Measurements from ENCODE around the gene CXCL16.

The CXCL16 gene

DNA sequence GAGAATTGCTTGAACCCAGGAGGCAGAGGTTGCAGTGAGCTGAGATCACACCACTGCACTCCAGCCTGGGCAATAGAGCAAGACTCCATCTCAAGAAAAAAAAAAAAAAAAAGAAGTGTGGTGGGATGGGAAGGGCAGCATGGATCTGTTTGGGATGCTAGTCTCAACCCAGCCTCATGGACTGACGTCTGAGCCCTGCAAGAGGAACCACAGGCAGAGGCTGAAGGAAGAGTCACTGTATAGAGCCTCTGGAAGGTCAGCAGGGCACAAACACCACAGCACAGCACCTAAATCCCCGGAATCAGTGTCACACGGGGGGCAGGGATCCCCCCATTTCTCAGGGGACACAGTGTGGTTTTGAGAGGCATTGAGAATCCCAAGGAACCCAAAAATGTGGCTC, 10.9 kb upstream of the CXCL16 start:
- DNase-seq, result no peak

DNA sequence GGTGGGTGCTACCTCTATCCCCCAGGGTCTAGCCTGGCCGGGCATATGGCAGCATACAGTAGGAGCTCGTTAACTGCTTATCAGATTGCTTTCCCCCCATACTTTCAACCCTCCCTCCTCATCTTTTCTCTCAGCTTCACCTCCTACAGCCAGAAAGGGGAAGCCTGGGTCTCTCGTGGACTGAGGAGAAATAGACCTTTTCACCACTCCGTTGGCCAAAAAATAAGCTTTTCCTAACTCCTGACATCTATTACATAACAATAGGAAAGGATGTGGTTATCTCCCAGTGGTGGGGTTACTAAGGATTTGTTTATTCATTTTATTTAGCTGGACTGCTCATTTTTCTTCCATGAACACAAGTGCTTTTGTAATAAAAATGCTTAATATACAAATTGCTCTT, 9.0 kb upstream of the CXCL16 start:
- no peak for DNase-seq

DNA sequence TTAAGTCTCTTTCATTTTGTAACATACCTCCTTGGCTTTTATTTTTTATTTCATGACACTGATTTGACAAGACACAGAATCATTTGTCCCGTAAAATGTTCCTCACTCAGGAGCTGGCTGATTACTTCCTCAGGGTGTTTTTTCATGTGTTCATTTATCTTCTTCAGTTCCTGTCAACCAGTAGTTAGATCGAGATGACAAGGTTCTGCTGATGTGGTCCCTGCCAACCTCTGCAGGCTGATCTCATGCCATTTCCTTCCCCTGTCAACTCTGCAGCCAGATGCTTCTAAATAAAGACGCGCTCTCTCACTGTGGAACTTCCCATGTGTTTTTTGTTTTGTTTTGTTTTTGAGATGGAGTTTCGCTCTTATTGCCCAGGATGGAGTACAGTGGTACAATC, 8.1 kb upstream of the CXCL16 start:
- no peak for DNase-seq

DNA sequence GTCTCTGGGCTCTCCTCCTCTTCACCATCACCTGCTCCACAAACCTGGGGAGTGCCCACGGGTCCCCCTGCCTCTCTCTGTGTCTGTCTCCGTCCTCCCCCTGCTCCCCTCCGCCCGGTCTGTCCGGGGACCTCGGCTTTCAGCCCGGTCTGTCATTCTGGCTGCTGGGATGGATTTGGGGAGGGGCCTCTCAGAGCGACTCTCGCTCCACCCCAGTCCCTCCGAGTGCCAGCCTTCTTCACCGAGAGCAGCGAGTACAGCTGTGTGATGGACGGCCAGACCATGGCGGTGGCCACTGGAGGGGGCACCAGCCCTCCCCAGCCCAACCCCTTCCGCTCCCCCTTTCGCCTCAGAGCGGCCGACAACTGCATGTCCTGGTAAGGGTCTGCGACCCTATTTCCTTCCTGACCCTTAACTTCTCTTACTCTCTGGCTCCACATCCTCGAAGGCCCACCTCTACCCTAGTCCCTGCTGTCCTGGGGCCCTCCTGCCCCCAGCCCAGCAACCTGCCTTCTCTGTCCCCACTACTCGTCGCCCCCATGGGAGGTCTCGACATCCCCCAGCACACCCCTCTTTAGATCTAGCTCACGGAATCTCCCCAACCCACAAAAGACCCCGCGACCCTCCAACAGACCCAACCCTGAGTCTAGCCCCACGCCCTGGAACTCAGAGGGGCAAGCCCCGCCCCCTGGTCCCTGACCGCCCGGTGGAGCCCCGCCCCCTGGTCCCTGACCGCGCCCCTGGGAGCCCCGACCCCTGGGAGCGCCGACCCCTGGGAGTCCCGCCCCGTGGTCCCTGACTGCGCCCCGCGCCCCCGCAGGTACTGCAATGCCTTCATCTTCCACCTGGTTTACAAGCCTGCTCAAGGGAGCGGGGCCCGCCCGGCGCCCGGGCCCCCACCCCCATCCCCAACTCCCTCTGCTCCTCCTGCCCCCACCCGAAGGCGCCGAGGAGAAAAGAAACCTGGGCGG, 5.6 kb upstream of the CXCL16 start:
- DNase-seq, result no peak

DNA sequence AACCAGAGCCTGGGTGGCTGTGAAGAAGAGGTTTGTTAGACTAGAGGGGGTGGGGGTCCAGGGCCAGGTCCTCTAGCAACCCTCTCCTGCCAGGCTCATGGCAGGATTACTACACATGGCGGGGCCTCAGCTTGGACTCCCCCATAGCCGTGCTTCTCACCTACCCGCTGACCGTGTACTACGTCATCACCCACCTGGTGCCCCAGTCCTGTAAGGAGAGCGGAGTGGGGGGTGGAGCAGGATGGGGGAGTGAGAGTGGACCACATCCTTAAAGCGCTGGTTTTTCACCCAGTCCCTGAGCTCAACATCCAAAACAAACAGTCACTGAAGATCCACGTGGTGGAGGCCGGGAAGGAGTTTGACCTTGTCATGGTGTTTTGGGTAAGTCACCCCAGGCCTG, 4.2 kb upstream of the CXCL16 start:
- no peak for DNase-seq

DNA sequence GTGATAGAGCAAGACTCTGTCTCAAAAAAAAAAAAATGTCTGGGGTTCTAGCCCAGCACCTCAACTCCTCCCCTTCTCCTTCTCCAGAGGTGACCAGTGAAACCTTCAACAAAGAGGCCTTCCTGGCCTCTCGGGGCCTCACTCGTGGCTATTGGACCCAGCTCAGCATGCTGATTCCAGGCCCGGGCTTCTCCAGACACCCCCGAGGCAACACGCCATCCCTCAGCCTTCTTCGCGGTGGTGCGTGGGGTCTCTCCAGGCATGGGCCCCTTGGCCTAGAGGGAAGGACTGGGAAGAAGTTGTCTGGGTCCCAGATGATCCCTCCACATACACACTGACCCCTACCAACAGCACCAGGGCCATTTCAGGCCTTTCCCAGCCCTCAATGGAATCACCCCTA, 3.5 kb upstream of the CXCL16 start:
- no peak for DNase-seq

DNA sequence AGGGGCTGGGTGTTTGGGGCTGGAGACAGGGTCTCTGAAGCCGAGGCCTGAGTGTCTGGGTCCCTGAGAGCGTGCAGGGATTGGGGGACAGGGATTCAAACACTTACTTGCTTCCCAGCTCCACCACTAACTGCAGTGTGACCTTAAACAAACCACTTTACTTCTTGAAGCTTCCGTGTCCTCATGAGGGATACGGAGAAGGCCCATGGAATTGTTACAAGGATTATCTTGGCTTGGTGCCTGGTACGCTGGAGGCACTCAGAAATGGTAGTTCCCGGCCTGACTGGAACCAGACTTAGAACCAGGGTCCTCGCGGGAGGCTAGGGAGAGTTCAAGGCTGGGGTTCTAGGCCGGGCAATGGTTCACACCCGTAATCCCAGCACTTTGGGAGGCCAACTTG, 2.9 kb upstream of the CXCL16 start:
- DNase-seq, result no peak

DNA sequence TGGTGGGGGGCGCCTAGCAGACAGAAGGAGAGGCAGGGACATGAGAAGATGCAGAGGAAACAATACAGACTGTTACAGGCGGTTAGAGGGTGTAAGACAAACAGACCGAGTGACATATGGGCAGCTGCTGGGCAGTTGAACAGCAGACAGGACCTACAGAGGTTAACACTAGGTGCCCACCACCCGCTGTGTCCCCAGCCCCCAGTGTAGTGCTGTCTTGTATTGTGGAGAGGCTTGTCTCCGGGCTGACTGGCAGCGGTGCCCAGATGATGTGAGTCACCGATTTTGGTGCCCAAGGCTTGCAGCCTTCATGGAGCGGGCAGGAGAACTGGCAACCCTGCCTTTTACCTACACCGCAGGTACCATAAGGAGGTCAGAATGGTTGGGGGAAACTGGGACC, 2.4 kb upstream of the CXCL16 start:
- DNase-seq, result no peak

DNA sequence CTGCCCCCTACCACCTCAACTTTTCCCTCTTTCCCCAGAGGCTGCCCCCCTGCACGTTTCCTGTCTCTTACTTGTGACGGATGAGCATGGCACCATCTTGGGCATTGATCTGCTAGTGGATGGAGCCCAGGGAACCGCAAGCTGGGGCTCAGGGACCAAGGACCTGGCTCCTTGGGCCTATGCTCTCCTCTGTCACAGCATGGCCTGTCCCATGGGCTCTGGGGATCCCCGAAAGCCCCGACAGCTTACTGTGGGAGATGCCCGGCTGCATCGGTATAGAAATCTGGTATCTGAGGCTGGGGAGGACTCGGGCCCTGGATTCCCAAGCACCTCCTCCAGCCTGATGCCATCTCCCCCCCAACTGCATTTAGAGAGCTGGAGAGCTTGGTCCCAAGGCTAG, 1.8 kb upstream of the CXCL16 start:
- DNase-seq, result no peak

DNA sequence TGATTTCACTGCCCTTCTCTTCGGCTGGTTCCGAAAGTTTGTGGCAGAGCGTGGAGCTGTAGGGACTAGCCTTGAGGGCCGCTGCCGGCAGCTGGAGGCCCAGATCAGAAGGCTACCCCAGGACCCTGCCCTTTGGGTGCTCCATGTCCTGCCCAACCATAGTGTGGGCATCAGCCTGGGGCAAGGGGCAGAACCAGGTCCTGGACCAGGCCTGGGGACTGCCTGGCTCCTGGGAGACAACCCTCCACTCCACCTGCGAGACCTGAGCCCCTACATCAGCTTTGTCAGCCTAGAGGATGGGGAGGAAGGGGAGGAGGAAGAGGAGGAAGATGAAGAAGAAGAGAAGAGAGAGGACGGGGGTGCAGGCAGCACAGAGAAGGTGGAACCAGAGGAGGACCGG, 856 bp upstream of the CXCL16 start:
- DNase-seq, result no peak

DNA sequence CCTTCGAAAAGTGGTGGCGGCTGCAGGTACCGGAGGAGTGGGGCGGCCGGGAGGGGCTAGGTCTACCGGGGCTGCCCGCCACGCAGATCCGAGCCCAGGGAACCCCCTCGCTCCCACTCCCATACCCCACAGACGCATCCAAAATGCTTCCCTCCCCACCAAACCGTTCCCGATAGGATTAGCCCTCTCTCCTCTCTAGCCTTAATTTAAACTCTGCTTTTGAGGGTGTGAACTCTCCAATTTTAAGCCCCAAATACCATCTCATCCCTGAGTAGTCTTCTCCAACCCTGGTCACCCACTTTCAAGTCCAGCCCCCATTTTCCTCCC, 260 bp upstream of the CXCL16 start:
- DNase-seq, result no peak

DNA sequence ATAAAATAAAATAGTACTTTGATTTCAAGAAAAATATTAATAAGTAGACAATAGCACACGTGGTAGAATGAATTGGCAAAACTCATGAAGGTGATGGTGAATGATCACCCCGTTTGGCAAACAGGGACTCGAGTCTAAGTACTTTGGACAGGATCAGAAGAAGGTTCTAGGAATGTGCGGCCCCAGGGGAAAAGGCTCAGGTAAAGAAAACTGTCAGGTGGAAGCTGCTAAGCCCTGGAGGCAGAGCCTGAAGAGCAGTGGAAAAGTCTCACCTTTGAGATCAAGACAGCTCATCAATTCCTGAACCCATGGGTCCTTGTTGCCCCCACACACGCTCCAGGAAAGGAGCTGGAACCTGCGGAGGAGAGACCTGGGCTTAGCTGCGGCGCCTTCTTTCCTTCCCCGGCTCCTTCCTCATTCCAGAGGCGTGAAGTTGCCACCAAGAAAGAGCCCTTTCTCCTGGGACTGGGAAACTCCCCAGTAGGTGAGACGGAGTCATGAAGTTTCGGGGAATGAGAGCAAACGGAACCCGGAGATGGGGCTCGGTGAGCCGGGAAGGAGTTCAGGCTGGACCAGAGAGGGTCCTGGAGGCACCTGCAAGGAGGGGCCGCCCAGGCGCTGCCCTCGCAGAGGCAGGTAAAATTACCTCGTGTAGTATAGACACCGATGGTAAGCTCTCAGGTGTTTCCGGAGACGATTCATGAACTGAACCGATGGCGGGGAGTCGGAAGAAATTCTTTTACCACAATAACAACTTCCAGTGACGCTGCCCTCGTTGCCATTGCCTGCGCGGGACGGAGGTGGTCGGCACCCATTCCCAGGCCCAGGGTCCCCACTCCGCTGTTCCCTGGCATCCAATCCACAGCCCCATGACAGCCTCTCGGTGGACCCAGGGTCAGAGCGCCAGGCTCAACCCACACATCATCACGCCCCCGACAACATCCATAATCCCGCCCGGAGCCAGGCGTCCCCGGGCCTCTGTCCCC, 1.3 kb downstream of the CXCL16 start:
- DNase-seq, result no peak

DNA sequence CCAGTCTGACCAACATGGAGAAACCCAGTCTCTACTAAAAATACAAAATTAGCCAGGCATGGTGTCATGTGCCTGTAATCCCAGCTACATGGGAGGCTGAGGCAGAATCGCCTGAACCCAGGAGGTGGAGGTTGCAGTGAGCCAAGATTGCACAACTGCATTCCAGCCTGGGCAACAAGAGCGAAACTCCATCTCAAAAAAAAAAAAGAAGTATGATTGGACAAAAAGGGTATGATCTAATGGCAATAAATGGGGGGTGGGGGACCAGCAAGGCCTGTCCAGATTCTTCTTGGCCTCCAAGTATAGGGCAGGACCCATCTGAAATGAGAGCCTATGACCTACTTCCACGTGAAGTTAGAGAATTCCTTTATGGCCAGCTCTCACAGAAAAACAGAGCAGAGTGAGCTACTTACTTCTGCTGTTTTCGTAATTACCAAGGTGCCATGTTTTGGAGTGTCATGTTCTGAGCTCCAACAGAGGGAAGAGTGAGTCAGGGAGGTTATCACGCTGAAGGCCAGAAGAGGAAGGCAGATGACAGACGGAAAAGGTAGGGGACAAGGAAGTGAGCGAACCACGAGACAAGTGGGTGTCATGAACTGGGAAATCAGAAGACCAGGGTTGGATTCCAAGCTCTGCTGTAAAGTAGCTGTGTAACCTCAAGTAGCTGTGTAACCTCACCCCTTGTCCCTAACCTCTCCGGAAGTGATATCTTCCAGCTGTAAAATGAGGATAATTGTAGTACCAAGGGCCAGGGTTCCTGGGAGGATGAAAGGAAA, 3.7 kb downstream of the CXCL16 start:
- DNase-seq, result no peak

DNA sequence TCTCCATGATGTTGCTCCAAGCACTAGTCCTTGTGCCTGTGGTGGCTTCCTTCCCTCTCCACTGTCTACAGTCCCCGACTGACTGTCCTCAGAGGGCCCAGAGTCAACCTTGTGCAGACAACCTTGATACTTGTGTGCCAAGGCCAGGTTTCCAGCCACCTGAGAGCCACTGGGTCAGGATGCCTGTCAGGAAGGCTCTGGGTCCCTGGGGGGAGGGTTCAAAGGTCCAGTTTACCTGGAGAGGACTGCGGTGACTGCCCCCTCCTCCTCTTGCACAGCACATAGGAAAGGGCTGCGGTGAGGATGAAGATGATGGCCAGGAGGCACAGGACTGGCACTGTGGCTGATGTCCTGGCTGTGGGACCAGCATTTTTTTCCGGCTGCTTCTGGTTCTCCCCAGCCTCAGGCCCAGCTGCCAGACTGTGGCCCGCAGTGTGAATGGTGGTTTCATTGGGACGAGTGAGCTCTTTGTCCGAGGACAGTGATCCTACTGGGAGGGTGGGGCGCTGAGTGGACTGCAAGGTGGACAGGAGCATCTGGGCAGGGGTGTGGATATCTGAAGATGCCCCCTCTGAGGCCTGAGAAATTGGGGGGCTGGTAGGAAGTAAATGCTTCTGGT, 4.8 kb downstream of the CXCL16 start:
- no peak for DNase-seq

DNA sequence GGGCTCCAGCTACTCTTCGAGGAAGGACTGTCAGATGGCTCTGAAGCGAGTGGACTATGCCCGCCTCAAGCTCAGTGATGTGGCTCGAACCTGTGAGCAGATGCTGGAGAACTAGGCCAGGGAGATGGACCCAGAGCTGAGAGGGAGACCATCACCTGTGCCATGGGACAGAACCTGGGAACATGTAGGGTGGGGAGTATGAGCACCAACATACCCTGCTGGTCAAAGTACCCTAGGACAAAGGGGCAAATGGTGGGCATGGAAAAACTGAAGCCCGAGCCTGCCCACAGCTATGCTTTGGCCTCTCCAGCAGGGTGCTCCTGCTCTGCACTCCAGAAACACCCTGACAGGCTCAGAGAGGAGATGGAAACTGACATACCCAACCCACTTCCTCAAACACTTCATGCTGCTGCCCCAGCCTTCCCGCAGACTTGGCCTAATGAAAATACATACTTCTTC, 6.6 kb downstream of the CXCL16 start:
- no peak for DNase-seq

DNA sequence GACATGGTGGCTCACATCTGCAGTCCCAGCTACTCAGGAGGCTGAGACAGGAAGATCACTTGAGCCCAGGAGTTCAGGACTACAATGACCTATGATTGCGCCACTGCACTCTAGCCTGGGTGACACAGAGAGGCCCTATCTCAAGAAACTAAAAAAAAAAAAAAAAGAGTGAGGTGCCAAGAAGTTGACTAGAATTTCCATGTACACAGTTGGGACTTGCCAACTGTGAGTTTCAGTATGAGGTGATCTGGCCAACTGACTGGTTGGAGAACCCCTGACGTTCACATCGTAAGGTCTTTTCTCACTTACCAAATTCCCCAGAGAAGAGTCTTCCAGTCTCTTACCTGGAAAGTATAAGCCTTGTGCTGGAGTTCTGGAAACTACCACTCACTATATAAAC, 11.6 kb downstream of the CXCL16 start:
- no peak for DNase-seq

DNA sequence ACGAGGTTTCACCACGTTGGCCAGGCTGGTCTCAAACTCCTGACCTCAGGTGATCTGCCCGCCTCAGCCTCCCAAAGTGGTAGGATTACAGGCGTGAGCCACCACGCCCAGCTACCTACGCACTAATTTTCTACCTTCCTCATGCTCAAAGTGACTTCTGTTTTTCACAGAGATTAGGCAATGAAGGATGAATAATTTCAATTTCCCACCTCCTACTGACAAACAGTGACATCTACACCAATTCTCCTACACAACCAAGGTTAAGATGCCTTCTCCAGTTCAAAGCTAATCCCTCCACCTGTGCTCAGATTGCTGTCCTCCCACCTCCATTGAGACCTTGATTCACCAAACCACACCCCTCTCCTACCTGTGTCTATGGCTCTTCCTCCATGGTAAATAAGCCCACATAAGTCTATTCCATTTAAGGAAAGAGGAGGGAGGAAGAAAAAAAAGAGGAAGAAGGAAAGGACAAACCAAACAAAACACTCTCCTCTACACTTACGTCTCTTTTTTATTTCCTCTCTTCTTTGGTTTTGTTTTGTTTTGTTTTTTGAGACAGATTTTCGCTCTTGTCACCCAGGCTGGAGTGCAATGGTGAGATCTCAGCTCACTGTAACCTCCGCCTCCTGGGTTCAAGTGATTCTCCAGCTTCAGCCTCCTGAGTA, 13.9 kb downstream of the CXCL16 start:
- DNase-seq, result no peak

DNA sequence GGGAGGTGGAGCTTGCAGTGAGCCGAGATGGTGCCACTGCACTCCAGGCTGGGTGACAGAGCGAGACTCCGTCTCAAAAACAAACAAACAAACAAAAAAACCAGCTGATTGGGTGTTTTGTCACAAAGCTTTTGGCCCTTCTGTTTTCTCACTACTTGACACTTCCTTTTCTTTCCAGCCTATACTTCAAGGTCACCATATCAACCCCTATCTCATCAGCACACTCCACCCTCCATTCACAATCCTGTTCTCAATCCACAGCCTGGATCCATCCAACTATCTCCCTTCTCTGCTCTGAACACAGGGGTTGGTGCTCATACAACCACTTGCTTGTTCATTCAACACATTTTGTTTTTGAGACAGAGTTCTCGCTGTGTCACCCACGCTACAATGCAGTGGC, 15.1 kb downstream of the CXCL16 start:
- DNase-seq, result no peak

DNA sequence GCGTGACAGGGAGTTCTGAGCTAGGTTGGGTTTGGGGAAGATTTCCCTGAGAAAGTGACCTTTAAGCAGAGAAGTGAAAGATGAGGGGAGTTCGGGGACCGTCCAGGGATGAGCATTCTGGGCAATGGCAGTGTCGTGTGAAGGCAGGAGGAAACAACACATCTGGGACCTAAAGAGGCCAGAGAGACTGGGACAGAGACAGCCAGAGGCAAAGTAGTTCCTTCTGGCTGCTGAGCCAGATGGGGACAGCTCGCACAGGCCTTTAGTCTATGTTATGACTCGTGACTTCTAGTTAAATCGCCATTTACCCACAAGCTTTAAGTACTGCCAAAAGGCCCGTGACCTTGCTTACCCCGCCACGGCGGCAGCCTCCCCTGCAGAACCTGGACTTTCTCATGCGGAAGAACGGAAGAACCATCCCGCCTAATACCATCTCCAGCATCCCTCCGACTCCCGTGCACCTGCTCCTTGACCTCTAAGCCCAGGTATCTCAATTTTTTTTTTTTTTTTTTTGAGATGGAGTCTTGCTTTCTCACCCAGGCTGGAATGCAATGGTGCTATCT, 17.0 kb downstream of the CXCL16 start:
- no peak for DNase-seq

DNA sequence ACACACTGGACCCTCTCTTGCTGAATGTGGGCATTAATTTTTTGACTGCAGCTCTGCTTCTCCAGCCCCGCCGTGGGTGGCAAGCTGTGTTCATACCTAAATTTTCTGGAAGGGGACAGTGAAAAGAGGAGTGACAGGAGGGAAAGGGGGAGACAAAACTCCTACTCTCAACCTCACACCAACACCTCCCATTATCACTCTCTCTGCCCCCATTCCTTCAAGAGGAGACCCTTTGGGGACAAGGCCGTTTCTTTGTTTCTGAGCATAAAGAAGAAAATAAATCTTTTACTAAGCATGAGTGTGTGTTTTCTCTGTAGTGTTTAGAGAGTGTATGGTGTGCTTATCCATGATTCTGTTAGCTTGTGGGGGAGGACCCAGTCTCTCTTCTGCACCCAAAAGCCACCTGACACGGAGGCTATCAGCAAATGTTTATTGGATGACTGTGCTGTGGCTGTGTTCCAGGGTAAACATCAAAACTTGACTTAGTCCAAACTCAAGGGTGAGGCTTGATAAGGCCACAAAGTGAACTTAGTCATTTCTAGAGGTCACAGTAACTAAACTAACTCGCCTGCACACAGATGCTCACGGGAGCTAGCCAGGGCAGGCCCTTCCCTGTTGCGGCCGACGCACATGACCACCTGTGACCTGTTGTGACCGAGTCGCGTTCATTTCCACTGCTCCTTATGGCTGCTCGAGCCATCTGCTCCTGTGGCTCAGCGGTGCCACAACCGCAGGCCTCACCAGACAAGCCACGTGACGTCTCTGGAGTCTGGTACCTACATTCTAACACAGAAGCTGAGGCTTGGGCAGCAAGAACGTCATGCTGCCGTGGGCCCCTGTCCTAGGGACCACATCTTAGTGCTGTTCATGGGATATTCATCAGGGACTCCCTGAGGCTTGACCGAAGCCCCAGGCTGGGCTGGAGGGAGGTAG, 18.3 kb downstream of the CXCL16 start:
- DNase-seq, result no peak

DNA sequence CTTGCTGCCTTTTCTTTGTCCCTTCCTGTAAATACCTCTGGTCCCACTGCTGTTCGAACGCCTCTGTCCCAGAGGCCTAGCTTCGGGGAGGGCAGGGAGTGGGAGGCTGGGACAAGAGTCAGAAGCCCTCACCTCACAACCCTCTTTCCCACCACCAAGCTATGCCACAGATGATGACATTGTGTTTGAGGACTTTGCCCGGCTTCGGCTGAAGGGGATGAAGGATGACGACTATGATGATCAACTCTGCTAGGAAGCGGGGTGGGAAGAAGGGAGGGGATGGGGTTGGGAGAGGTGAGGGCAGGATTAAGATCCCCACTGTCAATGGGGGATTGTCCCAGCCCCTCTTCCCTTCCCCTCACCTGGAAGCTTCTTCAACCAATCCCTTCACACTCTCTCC, 18.9 kb downstream of the CXCL16 start:
- no peak for DNase-seq

Data from NCI-H2227 treated with DMSO at 0.1 percent for 48 hours (cell line).